Gastrocnemius medialis (tissue), 4 donors: ENCODE data around the gene SNCB. TPM values are rescaled to one million over a fixed set of nuclear protein-coding genes. Genes with fewer than 3 reads are reported as not detected.

Source experiments
- ATAC-seq, 2 donors: fragments of 150-250 bp; one replicate each; pipeline ENCODE4 v1.9.1; 2016
- DNase-seq, 2 donors: peaks; one replicate each; pipeline ENCODE4 v3.0.0-alpha.2; 2019
- H3K27ac ChIP-seq, 4 donors: fragments of 200-600 bp; sonication (generic); 1 replicate in 1 of 4; 2 replicates in 3 of 4; pipeline ENCODE4 v1.5.1; 2016 to 2018; ENCODE audit warnings: mild to moderate bottlenecking in 2 of 4, moderate library complexity in 1 of 4
- H3K27me3 ChIP-seq, 3 donors: fragments of 200-600 bp; sonication (generic) in 2 of 3; 1 replicate in 1 of 3; 2 replicates in 2 of 3; pipeline versions ENCODE4 v1.5.1 to v1.6.0; 2016 to 2019; ENCODE audit warnings: mild to moderate bottlenecking in 1 of 3, moderate library complexity in 1 of 3
- H3K36me3 ChIP-seq, 2 donors: fragments of 200-600 bp; sonication (generic) in 1 of 2; one replicate each; pipeline ENCODE4 v1.5.1; 2017 to 2018
- H3K4me1 ChIP-seq, 2 donors: fragments of 200-600 bp; sonication (generic) in 1 of 2; one replicate each; pipeline ENCODE4 v1.5.1; 2016 to 2017; ENCODE audit warnings: mild to moderate bottlenecking in 2 of 2
- H3K4me3 ChIP-seq, 4 donors: fragments of 200-600 bp; sonication (generic) in 3 of 4; 1 replicate in 1 of 4; 2 replicates in 3 of 4; pipeline ENCODE4 v1.5.1; 2016 to 2019; ENCODE audit warnings: mild to moderate bottlenecking in 2 of 4
- H3K9me3 ChIP-seq, 3 donors: fragments of 200-600 bp; sonication (generic) in 2 of 3; 1 replicate in 1 of 3; 2 replicates in 2 of 3; pipeline ENCODE4 v1.5.1; 2016 to 2019
- CTCF ChIP-seq, 5 experiments: fragments of 450-650 bp in 3 of 5; fragments of 200-600 bp in 2 of 5; sonication (generic) in 2 of 5; IDR thresholded peaks in 4 of 5; conservative IDR thresholded peaks in 1 of 5; 1 replicate in 4 of 5; 2 replicates in 1 of 5; pipeline ENCODE4 v1.5.1; 2016 to 2019; ENCODE audit warnings: antibody characterized with exemption in 5 of 5, mild to moderate bottlenecking in 3 of 5, moderate library complexity in 3 of 5
- POLR2A ChIP-seq, 2 donors: fragments of 450-650 bp; IDR thresholded peaks; one replicate each; pipeline ENCODE4 v1.6.1; 2017; ENCODE audit warnings: antibody characterized with exemption in 2 of 2, mild to moderate bottlenecking in 2 of 2, moderate library complexity in 2 of 2
- in situ Hi-C, 4 donors: fragments of 200-750 bp; cut with MboI; loops; one replicate each; pipeline versions ENCODE4 v1.15.0 to v1.8.0; 2017; ENCODE audit warnings: low sequenced_read_pairs in 4 of 4
- intact Hi-C: fragments of 100-400 bp; cut with DNase I; formaldehyde crosslinking; loops from one replicate; pipeline ENCODE4 v1.15.1; 2023; ENCODE audit warnings: low total_unique reads
- total RNA-seq, 4 donors: library from RNA; depleted of rRNA; stranded (reverse); fragments of >200 nt; gene quantifications; one replicate each; pipeline versions ENCODE4 v1.1.0 to v1.2.3, GENCODE V29; 2016

The SNCB gene
- total RNA-seq, 4 donors from 2014 or later, result 0.20 TPM; not detected in 3

DNA sequence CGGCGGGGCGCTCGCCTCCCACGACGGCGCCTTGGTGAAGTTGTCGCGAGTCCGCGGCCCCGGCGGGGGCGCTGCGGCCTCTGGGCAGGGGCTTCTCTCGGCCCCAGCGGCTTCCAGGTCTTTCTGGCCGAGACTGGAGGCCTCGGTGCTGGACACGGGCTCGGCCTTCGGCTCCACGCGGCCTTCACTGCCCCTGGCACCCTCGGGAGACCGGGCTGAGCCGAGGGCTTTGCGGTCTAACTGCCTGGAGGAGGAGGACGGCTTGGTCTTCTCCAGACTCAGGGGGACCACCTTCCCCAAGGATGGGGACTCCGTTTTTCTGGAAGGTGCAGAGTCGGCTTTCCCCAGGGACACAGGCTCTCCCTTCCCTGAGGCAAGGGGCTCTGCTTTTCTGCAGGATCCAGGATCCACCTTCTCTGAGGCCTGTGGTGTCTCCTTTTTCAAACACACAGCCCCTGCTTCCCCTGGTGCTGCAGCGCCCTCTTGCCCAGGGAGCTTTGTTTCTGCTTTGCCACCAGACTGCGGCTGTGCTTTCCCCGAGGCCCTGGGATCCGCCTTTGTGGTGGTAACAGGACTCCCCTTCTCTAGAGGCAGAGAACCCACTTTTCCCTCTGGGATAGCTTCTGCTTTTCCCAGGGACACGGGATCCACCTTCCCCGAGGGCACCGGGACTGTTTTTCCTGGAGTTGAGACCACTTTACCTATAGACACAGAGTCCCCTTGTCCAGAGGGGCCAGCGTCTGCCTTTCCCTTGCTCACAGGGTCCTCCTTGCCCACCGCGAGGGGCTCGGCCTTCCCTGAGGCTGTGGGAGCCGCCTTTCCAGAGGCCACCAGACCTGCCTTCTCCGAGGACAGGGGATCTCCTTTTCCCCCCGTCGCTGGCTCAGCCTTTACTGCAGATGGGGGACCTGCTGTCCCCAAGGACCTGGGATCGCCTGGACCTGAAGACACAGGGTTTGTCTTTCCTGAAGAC, 32.6 kb downstream of the SNCB start:
- Histone ChIP-seq H3K4me1 (no peaks in the 10 kb centered on the region), H3K4me3 (no peak overlapping the region), H3K27me3 (peaks cover 0 to 2% (median 2%) of the 10 kb centered on the region in 3 donors), H3K27ac (no peak overlapping the region), H3K9me3 (no peaks in the 10 kb centered on the region), H3K36me3 (no peaks in the 10 kb centered on the region)
- intact Hi-C loops (no loop called here), in situ Hi-C loops (no loop called here)
- ATAC-seq (no peak), DNase-seq (no peak)
- no peak for TF ChIP-seq POLR2A (IDR thresholded peaks at IDR 0.05)

DNA sequence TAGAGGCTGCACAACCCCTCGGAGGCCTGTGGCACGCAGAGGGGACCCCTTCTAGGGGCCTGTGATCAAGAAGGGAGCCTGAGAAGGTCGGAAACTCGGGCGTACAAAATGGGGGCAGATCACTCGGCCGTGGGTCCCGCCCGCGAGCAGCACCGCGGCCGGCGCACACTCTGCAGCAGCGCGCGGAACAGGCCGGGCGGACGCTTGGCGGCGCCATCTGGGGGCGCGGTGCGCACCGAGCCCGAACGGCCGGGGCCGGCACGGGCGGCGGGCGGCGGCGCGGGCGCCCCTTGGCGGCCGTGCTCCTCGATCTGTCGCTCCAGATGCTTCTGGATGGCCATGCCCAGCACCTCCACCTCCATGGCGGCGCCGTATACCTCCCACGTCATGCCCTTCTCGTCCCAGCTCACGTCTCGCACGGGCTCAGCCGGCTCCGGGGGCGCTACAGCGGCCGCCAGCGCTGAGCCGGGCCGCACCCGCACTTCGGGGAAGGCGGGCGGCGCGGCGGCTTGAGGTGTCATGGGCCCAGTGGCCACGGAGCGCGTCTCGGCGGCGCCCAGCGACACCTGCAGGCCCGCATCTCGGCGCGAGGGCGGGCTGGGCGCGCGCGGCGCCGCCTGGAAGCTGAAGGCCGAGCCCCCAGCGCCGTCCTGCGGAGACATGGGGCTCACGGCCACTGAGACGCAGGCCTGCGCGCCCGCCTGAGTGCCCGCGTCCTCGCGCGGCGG, 33.5 kb downstream of the SNCB start:
- Histone ChIP-seq H3K36me3 (no peaks in the 10 kb centered on the region), H3K27ac (no peak overlapping the region), H3K4me1 (no peaks in the 10 kb centered on the region), H3K27me3 (peaks cover 0 to 2% (median 2%) of the 10 kb centered on the region in 3 donors), H3K9me3 (no peaks in the 10 kb centered on the region), H3K4me3 (no peak overlapping the region)
- TF ChIP-seq POLR2A (IDR thresholded peaks at IDR 0.05) (no peak), CTCF (IDR thresholded peaks at IDR 0.05 in 4 of 5, conservative IDR thresholded peaks at IDR 0.05 in 1 of 5) (peak in 2 of 5 experiments; percentile 24 to 31)
- intact Hi-C loops (no loop called here), in situ Hi-C loops (no loop called here)
- DNase-seq (no peak), ATAC-seq (peak; percentile 45 to 46)

- no peak for ATAC-seq
- no peak for DNase-seq
- in situ Hi-C loops, result no loop called here
- intact Hi-C loops, result no loop called here
- H3K4me1 ChIP-seq, result no peaks in the 10 kb centered on the region
- TF ChIP-seq POLR2A (IDR thresholded peaks at IDR 0.05) (no peak), CTCF (IDR thresholded peaks at IDR 0.05 in 4 of 5, conservative IDR thresholded peaks at IDR 0.05 in 1 of 5) (no peak)
- H3K9me3 ChIP-seq, result no peaks in the 10 kb centered on the region
- H3K36me3 ChIP-seq, result no peaks in the 10 kb centered on the region
- peaks cover 0 to 2% (median 2%) of the 10 kb centered on the region in 3 donors for H3K27me3 ChIP-seq
- H3K4me3 ChIP-seq, result no peak overlapping the region
- no peak overlapping the region for H3K27ac ChIP-seq
These were observed 34.2 kb downstream of the SNCB start for GRCh38 chr5:176596069-176596644.

GRCh38 chr5:176595386-176595943, 34.9 kb downstream of the SNCB start:
- Histone ChIP-seq H3K4me3 (no peak overlapping the region), H3K36me3 (no peaks in the 10 kb centered on the region), H3K9me3 (no peaks in the 10 kb centered on the region), H3K27ac (no peak overlapping the region), H3K27me3 (peaks cover 0 to 2% (median 2%) of the 10 kb centered on the region in 3 donors), H3K4me1 (no peaks in the 10 kb centered on the region)
- no peak for ATAC-seq
- TF ChIP-seq CTCF (IDR thresholded peaks at IDR 0.05 in 4 of 5, conservative IDR thresholded peaks at IDR 0.05 in 1 of 5) (no peak), POLR2A (IDR thresholded peaks at IDR 0.05) (no peak)
- intact Hi-C loops (no loop called here), in situ Hi-C loops (no loop called here)
- DNase-seq, result no peak
